Epithelial cell of esophagus (primary cell): ENCODE results near the gene CISD2.

Experiments used
- DNase-seq: peaks from one replicate; pipeline ENCODE4 v3.0.0; 2010; ENCODE audit warnings: low read depth
- H3K4me3 ChIP-seq: 2 replicates; pipeline ENCODE4 v1.5.1; 2011; ENCODE audit warnings: mild to moderate bottlenecking, low read length, control low read depth
- TF ChIP-seq, protein P1 (sequence below): IDR thresholded peaks from 2 replicates; pipeline ENCODE4 v1.5.1; 2011; ENCODE audit warnings: low read depth, mild to moderate bottlenecking, low read length, control low read depth, inconsistent platforms; ENCODE audit not compliant: insufficient read depth; ENCODE audit errors: missing control alignments

Gene CISD2

DNA sequence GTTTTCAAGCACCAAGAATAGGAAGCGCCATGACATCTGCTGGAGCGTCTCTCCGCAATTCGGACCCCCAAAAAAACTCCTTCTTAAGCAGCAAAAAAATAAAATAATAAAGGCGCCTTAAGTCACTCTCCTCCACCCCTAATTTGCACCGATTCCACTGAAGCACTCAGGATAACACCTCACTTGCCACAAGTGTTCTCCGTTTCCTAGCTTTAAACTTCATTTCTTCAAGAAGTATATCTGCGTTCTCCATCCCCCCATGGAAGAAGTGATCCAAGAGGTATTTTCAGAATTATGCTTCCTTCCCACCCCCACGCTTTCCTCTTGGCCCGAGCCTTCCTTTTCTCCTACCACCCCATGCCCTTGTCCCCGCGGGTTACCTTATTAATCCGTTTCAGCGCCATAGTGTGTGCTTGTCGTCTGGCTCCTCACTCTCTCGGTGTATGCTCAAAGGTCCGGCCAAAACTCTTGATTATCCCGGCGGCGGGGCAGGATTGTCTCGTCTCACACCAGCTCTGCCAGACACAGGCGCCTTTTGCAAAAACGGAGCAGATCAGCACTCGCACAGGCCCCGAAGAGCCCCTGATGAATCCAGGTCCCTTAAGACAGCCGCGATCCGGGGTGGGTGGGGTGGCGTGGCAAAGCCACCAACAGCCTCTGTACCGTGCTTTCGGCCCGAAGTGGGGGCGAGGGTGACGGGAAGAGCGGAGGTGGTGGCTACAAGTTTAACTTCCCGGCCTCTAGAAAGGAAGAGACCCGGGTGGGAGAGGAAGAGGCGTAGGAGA lies 42.5 kb upstream of the CISD2 start:
- TF ChIP-seq, protein P1, sequence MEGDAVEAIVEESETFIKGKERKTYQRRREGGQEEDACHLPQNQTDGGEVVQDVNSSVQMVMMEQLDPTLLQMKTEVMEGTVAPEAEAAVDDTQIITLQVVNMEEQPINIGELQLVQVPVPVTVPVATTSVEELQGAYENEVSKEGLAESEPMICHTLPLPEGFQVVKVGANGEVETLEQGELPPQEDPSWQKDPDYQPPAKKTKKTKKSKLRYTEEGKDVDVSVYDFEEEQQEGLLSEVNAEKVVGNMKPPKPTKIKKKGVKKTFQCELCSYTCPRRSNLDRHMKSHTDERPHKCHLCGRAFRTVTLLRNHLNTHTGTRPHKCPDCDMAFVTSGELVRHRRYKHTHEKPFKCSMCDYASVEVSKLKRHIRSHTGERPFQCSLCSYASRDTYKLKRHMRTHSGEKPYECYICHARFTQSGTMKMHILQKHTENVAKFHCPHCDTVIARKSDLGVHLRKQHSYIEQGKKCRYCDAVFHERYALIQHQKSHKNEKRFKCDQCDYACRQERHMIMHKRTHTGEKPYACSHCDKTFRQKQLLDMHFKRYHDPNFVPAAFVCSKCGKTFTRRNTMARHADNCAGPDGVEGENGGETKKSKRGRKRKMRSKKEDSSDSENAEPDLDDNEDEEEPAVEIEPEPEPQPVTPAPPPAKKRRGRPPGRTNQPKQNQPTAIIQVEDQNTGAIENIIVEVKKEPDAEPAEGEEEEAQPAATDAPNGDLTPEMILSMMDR, result no peak
- DNase-seq, result no peak

GRCh38 chr4:102826890-102827673 lies 41.7 kb upstream of the CISD2 start, which contains the start of gene UBE2D3:
Gene UBE2D3, minus strand, starts transcription at chr4:102827551. Its CDS starts 1,043 bp downstream, at chr4:102826508.
- TF ChIP-seq, protein P1, result no peak
- H3K4me3 ChIP-seq, result peak within 1 kb of the TSS; percentile 93
- DNase-seq, result peak; percentile 97

More for the DNA sequence above, 42.5 kb upstream of the CISD2 start:
- peak overlapping the region; percentile 93 for H3K4me3 ChIP-seq

DNA sequence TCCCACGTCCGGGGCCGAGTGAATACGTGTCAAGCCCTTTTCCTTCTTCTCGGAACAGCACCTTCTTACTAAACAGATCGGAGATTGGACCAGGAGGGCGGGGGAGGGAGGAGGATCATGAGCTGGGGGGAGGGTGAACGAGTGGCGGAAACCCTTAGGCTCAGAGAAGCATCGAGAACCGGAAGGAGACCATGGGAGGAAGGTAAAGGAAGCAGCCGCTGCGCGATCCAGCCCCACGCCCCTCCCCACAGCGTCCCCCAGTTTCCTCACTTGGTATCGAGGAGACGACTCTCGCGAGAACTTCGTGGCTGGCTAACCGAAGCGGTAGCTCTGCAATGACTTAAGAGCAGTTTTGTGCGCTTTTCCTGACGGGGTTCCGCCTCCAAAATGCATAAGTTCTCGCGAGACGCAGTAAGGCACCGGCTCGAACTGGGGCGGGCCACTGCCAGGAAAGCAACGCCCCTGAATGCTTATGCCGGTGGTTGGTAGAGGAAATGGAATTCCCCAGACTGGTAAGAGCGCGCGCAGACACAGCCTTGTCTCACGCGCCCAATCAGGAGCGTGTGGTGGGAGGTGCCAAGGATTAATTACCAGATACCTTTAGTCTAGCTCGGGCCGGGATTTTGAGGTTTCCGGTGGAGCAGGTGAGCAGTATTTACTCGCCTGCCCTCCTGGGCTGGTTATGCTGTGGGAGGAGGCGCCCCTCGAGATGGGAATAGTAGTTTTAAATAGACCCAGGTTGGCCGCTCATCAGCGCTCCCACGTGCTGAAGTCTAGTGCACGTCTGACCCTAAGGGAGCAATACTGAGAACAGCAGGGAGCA lies 40.9 kb upstream of the CISD2 start:
- TF ChIP-seq, protein P1, result peak; percentile 9
- peak; percentile 100 for DNase-seq
- peak overlapping the region; percentile 93 for H3K4me3 ChIP-seq

DNA sequence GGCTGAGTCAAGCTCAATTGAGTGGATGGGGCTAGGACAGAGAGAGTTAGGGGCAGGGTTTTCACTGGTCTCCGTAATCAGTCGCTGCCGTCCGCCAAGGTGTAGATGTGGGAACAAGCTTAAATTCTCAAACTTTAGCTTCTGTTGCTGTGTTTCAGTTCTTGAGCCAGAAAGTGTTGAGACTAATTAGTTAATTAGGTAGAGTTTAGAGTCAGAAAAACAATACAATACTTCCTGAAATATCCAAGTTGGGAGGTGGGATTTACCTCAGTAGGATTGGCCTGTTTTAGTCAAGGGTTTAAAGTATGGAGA lies 40.3 kb upstream of the CISD2 start:
- TF ChIP-seq, protein P1, result no peak
- no peak for DNase-seq
- peak overlapping the region; percentile 93 for H3K4me3 ChIP-seq

DNA sequence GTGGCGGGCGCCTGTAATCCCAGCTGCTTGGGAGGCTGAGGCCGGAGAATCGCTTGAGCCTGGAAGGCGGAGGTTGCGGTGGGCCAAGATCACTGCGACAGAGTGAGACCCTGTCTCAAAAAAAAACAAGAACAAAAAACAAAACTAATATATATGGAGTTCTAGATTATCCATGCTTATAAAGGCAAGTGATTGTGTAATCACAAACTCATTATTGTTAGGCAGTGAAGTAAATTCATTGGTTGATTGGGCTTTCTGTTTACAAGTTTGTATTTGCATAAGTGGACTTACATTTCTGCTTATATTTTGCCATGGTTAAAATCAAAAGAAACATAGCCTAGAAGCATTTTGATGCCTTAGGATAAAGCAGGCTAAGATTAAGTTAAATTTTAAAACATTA lies 39.0 kb upstream of the CISD2 start:
- DNase-seq, result no peak
- H3K4me3 ChIP-seq, result no peak overlapping the region
- TF ChIP-seq, protein P1, result no peak

DNA sequence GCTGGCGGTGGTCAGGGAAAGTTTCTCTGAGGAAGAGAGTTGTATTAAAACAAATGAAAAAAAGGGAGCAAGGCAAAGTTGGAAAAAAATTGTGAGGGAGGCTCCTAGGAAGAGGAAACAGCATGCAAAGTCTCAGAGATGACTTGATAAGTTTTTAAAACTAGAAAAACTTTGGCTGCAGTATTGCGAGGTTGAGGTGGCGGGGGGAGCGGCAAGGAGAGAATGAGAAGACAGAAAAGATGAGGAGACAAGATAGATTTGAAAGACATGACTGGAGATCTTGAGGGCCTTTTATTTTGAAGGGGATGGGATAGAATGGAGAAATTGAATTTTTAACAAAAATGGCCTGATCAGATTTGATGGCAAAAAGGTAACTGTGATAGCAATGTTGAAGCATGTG lies 36.7 kb upstream of the CISD2 start:
- no peak for DNase-seq
- H3K4me3 ChIP-seq, result no peak overlapping the region
- TF ChIP-seq, protein P1, result no peak
